Measurements from ENCODE around the gene EIF5A.

GRCh38 chr17:7334938-7335538, 27.6 kb downstream of the EIF5A start:
- no peak for TF ChIP-seq CTCF (conservative IDR thresholded peaks at IDR 0.05; ENCODE audit: low read depth, low read length)
- TF ChIP-seq EZH2 (IDR thresholded peaks at IDR 0.05; ENCODE audit: low read length, unreplicated experiment), result no peak
